ENCODE measurements around the gene OR5K3.
"Not testable (repeated sequence)": the region's sequence is repeated elsewhere in the genome, so short reads cannot be mapped to it uniquely, and the experiment has no call there.

OR5K3 gene

DNA sequence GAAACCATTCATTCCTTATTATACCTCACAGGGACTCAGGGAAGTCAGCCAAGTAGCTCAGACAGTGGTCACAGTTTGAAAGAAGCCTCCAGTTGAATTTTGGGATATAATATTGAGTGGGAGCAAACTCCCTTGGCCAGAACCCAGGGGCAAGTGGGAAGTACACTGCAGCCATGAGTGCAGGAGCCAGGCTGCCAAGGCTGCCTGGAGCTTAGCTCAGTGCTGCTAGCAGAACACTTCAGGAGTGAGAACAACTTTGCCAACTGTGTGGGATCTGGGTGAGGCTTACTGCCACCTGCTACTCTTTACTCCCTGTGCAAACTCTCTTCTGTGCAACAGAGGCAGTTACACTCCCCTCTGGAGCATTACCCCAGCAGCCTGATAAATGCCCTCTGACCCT, 4.6 kb downstream of the OR5K3 start:
- H2AFZ ChIP-seq (ENCODE audit: low read depth, low read length, severe bottlenecking) = no peak overlapping the region
- no peak overlapping the region for H3K4me2 ChIP-seq (ENCODE audit: low read depth, low read length, poor library complexity, severe bottlenecking)
- H3K9ac ChIP-seq (ENCODE audit: low read length) = no peak overlapping the region
- no peaks in the 10 kb centered on the region for H4K20me1 ChIP-seq (ENCODE audit: low read depth, low read length)
- TF ChIP-seq EZH2phosphoT487 (conservative IDR thresholded peaks at IDR 0.05; ENCODE audit: low read length) = no peak
- TF ChIP-seq, protein P1, sequence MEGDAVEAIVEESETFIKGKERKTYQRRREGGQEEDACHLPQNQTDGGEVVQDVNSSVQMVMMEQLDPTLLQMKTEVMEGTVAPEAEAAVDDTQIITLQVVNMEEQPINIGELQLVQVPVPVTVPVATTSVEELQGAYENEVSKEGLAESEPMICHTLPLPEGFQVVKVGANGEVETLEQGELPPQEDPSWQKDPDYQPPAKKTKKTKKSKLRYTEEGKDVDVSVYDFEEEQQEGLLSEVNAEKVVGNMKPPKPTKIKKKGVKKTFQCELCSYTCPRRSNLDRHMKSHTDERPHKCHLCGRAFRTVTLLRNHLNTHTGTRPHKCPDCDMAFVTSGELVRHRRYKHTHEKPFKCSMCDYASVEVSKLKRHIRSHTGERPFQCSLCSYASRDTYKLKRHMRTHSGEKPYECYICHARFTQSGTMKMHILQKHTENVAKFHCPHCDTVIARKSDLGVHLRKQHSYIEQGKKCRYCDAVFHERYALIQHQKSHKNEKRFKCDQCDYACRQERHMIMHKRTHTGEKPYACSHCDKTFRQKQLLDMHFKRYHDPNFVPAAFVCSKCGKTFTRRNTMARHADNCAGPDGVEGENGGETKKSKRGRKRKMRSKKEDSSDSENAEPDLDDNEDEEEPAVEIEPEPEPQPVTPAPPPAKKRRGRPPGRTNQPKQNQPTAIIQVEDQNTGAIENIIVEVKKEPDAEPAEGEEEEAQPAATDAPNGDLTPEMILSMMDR (IDR thresholded peaks at IDR 0.05; ENCODE audit: insufficient read depth, low read length, poor library complexity, severe bottlenecking) = no peak
- no peaks in the 10 kb centered on the region for H3K9me3 ChIP-seq (ENCODE audit: insufficient read depth, low read length)
- H3K4me3 ChIP-seq (ENCODE audit: insufficient read depth, low read length, poor library complexity, severe bottlenecking) = no peak overlapping the region
- no peaks in the 10 kb centered on the region for H3K9me2 ChIP-seq (replicated peaks; ENCODE audit: insufficient read depth, low read length)
- H3F3A ChIP-seq (ENCODE audit: insufficient read depth) = no peaks in the 10 kb centered on the region
- no peaks in the 10 kb centered on the region for H3K36me3 ChIP-seq (ENCODE audit: low read length)
- H3K27me3 ChIP-seq (ENCODE audit: low read length) = no peaks in the 10 kb centered on the region
- no peaks in the 10 kb centered on the region for H3K79me2 ChIP-seq (ENCODE audit: insufficient read depth, low read length)
- no peak overlapping the region for H3K27ac ChIP-seq (ENCODE audit: low read depth, low read length)

DNA sequence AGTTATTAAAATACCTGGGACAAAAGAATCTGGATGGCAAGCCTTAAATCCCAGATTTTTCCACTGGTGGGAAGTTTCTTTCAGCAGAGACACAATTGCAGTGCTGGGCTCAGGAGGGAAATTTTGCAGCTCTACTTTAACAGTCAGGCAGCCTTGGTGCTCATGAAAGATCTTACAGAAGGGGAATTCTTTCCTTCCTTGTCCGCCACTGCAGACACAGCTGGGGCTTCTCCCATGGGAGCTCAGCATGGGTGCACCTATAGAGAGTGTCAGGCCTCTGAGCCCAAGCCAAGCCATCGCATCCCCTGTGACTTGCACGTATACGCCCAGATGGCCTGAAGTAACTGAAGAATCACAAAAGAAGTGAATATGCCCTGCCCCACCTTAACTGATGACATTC, 6.0 kb downstream of the OR5K3 start:
- H3K9me3 ChIP-seq (ENCODE audit: insufficient read depth, low read length); H3K27ac ChIP-seq (ENCODE audit: low read depth, low read length); H3K4me2 ChIP-seq (ENCODE audit: low read depth, low read length, poor library complexity, severe bottlenecking): not testable (repeated sequence)

DNA sequence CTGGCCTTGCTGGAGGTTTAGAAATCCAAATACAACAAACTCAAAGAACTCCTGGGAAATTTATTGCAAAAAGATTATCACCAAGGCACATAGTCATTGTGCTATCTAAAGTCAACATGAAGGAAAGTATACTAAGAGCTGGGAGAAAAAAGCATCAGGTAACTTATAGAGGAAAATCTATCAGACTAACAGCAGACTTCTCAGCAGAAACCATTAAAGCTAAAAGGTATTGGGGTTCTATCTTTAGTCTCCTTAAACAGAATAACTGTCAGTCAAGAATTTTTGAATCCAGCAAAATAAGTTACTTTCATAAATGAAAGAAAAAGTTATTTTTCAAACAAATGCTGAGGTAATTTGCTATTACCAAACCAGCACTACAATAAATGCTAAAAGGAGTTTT, 8.0 kb downstream of the OR5K3 start:
- TF ChIP-seq, protein P1 (IDR thresholded peaks at IDR 0.05; ENCODE audit: insufficient read depth, low read length, poor library complexity, severe bottlenecking) = no peak
- TF ChIP-seq EZH2phosphoT487 (conservative IDR thresholded peaks at IDR 0.05; ENCODE audit: low read length) = no peak

More for the DNA sequence above, 6.0 kb downstream of the OR5K3 start:
- H3K36me3 ChIP-seq (ENCODE audit: low read length); H3F3A ChIP-seq (ENCODE audit: insufficient read depth); H3K9ac ChIP-seq (ENCODE audit: low read length); H3K4me3 ChIP-seq (ENCODE audit: insufficient read depth, low read length, poor library complexity, severe bottlenecking); H3K79me2 ChIP-seq (ENCODE audit: insufficient read depth, low read length); H2AFZ ChIP-seq (ENCODE audit: low read depth, low read length, severe bottlenecking); H3K27me3 ChIP-seq (ENCODE audit: low read length); H3K9me2 ChIP-seq (replicated peaks; ENCODE audit: insufficient read depth, low read length); H4K20me1 ChIP-seq (ENCODE audit: low read depth, low read length): not testable (repeated sequence)

DNA sequence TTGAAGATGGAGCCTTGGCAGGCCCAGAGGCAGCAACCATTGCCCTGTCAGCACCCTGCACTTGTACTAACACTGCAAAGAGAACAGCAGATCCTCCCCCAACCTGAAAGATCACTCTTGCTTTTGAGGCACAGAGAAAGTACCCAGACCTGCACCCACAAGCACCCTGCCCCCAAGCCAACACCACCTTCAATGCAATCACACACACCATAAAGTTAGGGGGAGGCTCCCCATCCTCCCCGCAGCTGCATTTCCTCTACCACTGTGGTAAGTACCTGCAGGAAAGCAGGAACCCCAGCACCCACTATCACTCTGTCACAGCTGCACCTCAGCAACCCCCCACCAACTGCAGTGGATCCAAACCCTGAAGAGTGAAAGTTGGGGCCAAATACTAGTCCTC, 12.0 kb downstream of the OR5K3 start:
- Histone ChIP-seq H3K27ac (ENCODE audit: low read depth, low read length) (no peak overlapping the region), H3K36me3 (ENCODE audit: low read length) (no peaks in the 10 kb centered on the region), H3K27me3 (ENCODE audit: low read length) (no peaks in the 10 kb centered on the region), H2AFZ (ENCODE audit: low read depth, low read length, severe bottlenecking) (no peak overlapping the region), H3K9me3 (ENCODE audit: insufficient read depth, low read length) (0 out of 2 replicates have a peak, but pooled peaks cover 5% of the 10 kb centered on the region), H4K20me1 (ENCODE audit: low read depth, low read length) (no peaks in the 10 kb centered on the region), H3K79me2 (ENCODE audit: insufficient read depth, low read length) (no peaks in the 10 kb centered on the region), H3F3A (ENCODE audit: insufficient read depth) (no peaks in the 10 kb centered on the region), H3K9ac (ENCODE audit: low read length) (no peak overlapping the region), H3K4me3 (ENCODE audit: insufficient read depth, low read length, poor library complexity, severe bottlenecking) (no peak overlapping the region), H3K9me2 (replicated peaks; ENCODE audit: insufficient read depth, low read length) (no peaks in the 10 kb centered on the region), H3K4me2 (ENCODE audit: low read depth, low read length, poor library complexity, severe bottlenecking) (no peak overlapping the region)
- TF ChIP-seq EZH2phosphoT487 (conservative IDR thresholded peaks at IDR 0.05; ENCODE audit: low read length) = no peak
- TF ChIP-seq, protein P1 (IDR thresholded peaks at IDR 0.05; ENCODE audit: insufficient read depth, low read length, poor library complexity, severe bottlenecking) = no peak

More for the DNA sequence above, 8.0 kb downstream of the OR5K3 start:
- Histone ChIP-seq H3K27ac (ENCODE audit: low read depth, low read length) (no peak overlapping the region), H3K4me2 (ENCODE audit: low read depth, low read length, poor library complexity, severe bottlenecking) (no peak overlapping the region), H3K9me2 (replicated peaks; ENCODE audit: insufficient read depth, low read length) (no peaks in the 10 kb centered on the region), H3K9me3 (ENCODE audit: insufficient read depth, low read length) (0 out of 2 replicates have a peak, but pooled peaks cover 5% of the 10 kb centered on the region), H3K36me3 (ENCODE audit: low read length) (no peaks in the 10 kb centered on the region), H3K9ac (ENCODE audit: low read length) (no peak overlapping the region), H3K79me2 (ENCODE audit: insufficient read depth, low read length) (no peaks in the 10 kb centered on the region), H2AFZ (ENCODE audit: low read depth, low read length, severe bottlenecking) (no peak overlapping the region), H3F3A (ENCODE audit: insufficient read depth) (no peaks in the 10 kb centered on the region), H4K20me1 (ENCODE audit: low read depth, low read length) (no peaks in the 10 kb centered on the region), H3K27me3 (ENCODE audit: low read length) (no peaks in the 10 kb centered on the region), H3K4me3 (ENCODE audit: insufficient read depth, low read length, poor library complexity, severe bottlenecking) (no peak overlapping the region)

Data from SU-DHL-6 (cell line).